HK-2 (cell line): Measurements from ENCODE around the gene SLC8A2.
"Not testable (repeated sequence)": the region's sequence is repeated elsewhere in the genome, so short reads cannot be mapped to it uniquely, and the experiment has no call there.

Source experiments
- DNase-seq: peaks from one replicate; pipeline ENCODE4 v3.0.0-alpha.2; 2018; ENCODE audit not compliant: unreplicated experiment

Gene SLC8A2

GRCh38 chr19:47414469-47414868, 57.2 kb downstream of the SLC8A2 start:
- no peak for DNase-seq

GRCh38 chr19:47413941-47414340, 57.8 kb downstream of the SLC8A2 start:
- no peak for DNase-seq

GRCh38 chr19:47411696-47412095, 60.0 kb downstream of the SLC8A2 start:
- DNase-seq = not testable (repeated sequence)

GRCh38 chr19:47411101-47411500, 60.6 kb downstream of the SLC8A2 start:
- DNase-seq = no peak

- DNase-seq = no peak
Measured at GRCh38 chr19:47408156-47408938, 63.3 kb downstream of the SLC8A2 start.

- DNase-seq = no peak
Measured at GRCh38 chr19:47407417-47407774, 64.3 kb downstream of the SLC8A2 start.

GRCh38 chr19:47406711-47407416, 64.8 kb downstream of the SLC8A2 start:
- no peak for DNase-seq

- no peak for DNase-seq
Measured at GRCh38 chr19:47405854-47406417, 65.8 kb downstream of the SLC8A2 start.

GRCh38 chr19:47405197-47405550, 66.5 kb downstream of the SLC8A2 start:
- no peak for DNase-seq

GRCh38 chr19:47404334-47405196, 67.1 kb downstream of the SLC8A2 start:
- DNase-seq = no peak

GRCh38 chr19:47402504-47402903, 69.2 kb downstream of the SLC8A2 start:
- no peak for DNase-seq

- DNase-seq = no peak
Measured at GRCh38 chr19:47398707-47399597, 72.7 kb downstream of the SLC8A2 start.

- peak; percentile 83 for DNase-seq
Measured at GRCh38 chr19:47391510-47392223, 80.0 kb downstream of the SLC8A2 start.

GRCh38 chr19:47390533-47391488, 80.9 kb downstream of the SLC8A2 start:
- DNase-seq = no peak

- DNase-seq = no peak
Measured at GRCh38 chr19:47389150-47389556, 82.5 kb downstream of the SLC8A2 start.

- not testable (repeated sequence) for DNase-seq
Measured at GRCh38 chr19:47388721-47389120, 83.0 kb downstream of the SLC8A2 start.

GRCh38 chr19:47387623-47388022, 84.1 kb downstream of the SLC8A2 start:
- DNase-seq = not testable (repeated sequence)

GRCh38 chr19:47386582-47386981, 85.1 kb downstream of the SLC8A2 start:
- DNase-seq = not testable (repeated sequence)

GRCh38 chr19:47384533-47384932, 87.2 kb downstream of the SLC8A2 start:
- DNase-seq = not testable (repeated sequence)
